OCI-LY7 (cell line): ENCODE data around the gene CTNND2. TPM values are rescaled to one million over a fixed set of nuclear protein-coding genes. Genes with fewer than 3 reads are reported as not detected.

Experiments used
- BruUV-seq: library from RNA; stranded (reverse); fragments of 400-500 nt; replicated peaks from 2 replicates; lab custom pipeline; 2021; lab: Mats Ljungman, UMichigan
- CTCF ChIA-PET: fragments of 300-600 bp; sonication (Branson Sonifier 250); formaldehyde crosslinking; loops from one replicate; lab custom pipeline; 2022; ENCODE audit warnings: antibody characterized with exemption; ENCODE audit not compliant: unreplicated experiment; lab: Charles Lee
- POLR2A ChIA-PET: fragments of 300-600 bp; sonication (Branson Sonifier 250); formaldehyde crosslinking; loops from one replicate; lab custom pipeline; 2022; ENCODE audit warnings: antibody characterized with exemption; lab: Charles Lee
- DNase-seq: peaks from one replicate; pipeline ENCODE4 v3.0.0-alpha.2; 2015; ENCODE audit warnings: low spot score
- H2AFZ ChIP-seq: fragments of 200-600 bp; sonication (generic), shearing (Covaris generic); 2 replicates; pipeline ENCODE4 v1.6.1; 2014; ENCODE audit warnings: mild to moderate bottlenecking, antibody characterized with exemption, low read length, moderate library complexity
- H3K27ac ChIP-seq: fragments of 200-600 bp; sonication (generic); 2 replicates; pipeline ENCODE4 v1.5.1; 2014; ENCODE audit warnings: mixed run types, low read depth, mild to moderate bottlenecking, moderate library complexity, low read length, inconsistent platforms; ENCODE audit not compliant: poor library complexity, severe bottlenecking
- H3K36me3 ChIP-seq: fragments of 200-600 bp; sonication (generic); 2 replicates; pipeline ENCODE4 v1.6.1; 2014; ENCODE audit warnings: mild to moderate bottlenecking, antibody characterized with exemption, low read length, moderate library complexity, mixed read lengths; ENCODE audit not compliant: insufficient read depth
- H3K4me1 ChIP-seq: fragments of 200-600 bp; sonication (generic); 2 replicates; pipeline ENCODE4 v1.5.1; 2014; ENCODE audit warnings: mild to moderate bottlenecking, low read length; ENCODE audit not compliant: insufficient read depth, poor library complexity, severe bottlenecking
- H3K4me2 ChIP-seq: fragments of 200-600 bp; sonication (generic); 2 replicates; pipeline ENCODE4 v1.6.1; 2014; ENCODE audit warnings: mild to moderate bottlenecking, low read length
- H3K4me3 ChIP-seq: fragments of 200-600 bp; sonication (generic); 2 replicates; pipeline ENCODE4 v1.5.1; 2014; ENCODE audit warnings: mild to moderate bottlenecking, low read depth, low read length; ENCODE audit not compliant: poor library complexity, severe bottlenecking
- H3K79me2 ChIP-seq: fragments of 200-600 bp; sonication (generic); 2 replicates; pipeline ENCODE4 v1.6.1; 2016; ENCODE audit warnings: low read depth, mild to moderate bottlenecking, low read length, moderate library complexity, mixed read lengths; ENCODE audit not compliant: insufficient read depth
- H3K9me2 ChIP-seq: fragments of 200-600 bp; sonication (generic); 2 replicates; pipeline ENCODE4 v1.6.1; 2016; ENCODE audit warnings: mild to moderate bottlenecking, low read length, mixed read lengths; ENCODE audit not compliant: insufficient read depth
- H3K9me3 ChIP-seq: fragments of 200-600 bp; sonication (generic); 2 replicates; pipeline ENCODE4 v1.6.1; 2014; ENCODE audit warnings: mild to moderate bottlenecking, mixed run types, low read length, mixed read lengths
- H4K20me1 ChIP-seq: fragments of 200-600 bp; sonication (generic); 2 replicates; pipeline ENCODE4 v1.6.1; 2014; ENCODE audit warnings: mild to moderate bottlenecking, antibody characterized with exemption, low read length, moderate library complexity, mixed read lengths; ENCODE audit not compliant: insufficient read depth
- CTCF ChIP-seq: fragments of 200-600 bp; sonication (generic); conservative IDR thresholded peaks from 2 replicates; pipeline ENCODE4 v1.5.1; 2014; ENCODE audit warnings: mild to moderate bottlenecking, antibody characterized with exemption, low read length, moderate library complexity, mixed read lengths
- EZH2phosphoT487 ChIP-seq: fragments of 200-600 bp; sonication (generic); IDR thresholded peaks from 2 replicates; pipeline ENCODE4 v1.6.1; 2018; ENCODE audit warnings: low read depth, borderline replicate concordance, mild to moderate bottlenecking, mixed run types, antibody characterized with exemption, low read length, moderate library complexity, mixed read lengths
- intact Hi-C: fragments of 100-400 bp; cut with micrococcal nuclease; formaldehyde crosslinking; loops from one replicate; pipeline ENCODE4 v1.10.0; 2022; ENCODE audit not compliant: unreplicated experiment
- total RNA-seq, 2 experiments: library from RNA; depleted of rRNA in 1 of 2; stranded (reverse); fragments of >200 nt in 1 of 2; shearing (Covaris generic) in 1 of 2; gene quantifications; 2 replicates each; pipeline ENCODE4 v1.2.3, GENCODE V29; 2014 to 2022

The CTNND2 gene
- total RNA-seq, 2 experiments from 2014 or later, result not detected

- H3K4me2 ChIP-seq, result no peak overlapping the region
- no peaks in the 10 kb centered on the region for H3K9me2 ChIP-seq
- no peaks in the 10 kb centered on the region for H4K20me1 ChIP-seq
- no peaks in the 10 kb centered on the region for H3K36me3 ChIP-seq
- ChIA-PET POLR2A (interaction anchor here (0.6 kb wide), 2 partner anchors 19 to 172 kb away, joined by 3 read pairs; no protein-coding TSS in a partner anchor), CTCF (no interaction called here)
- BruUV-seq, result no TSS peak
- no peak overlapping the region for H3K4me3 ChIP-seq
- intact Hi-C loops, result no loop called here
- no peak overlapping the region for H3K27ac ChIP-seq
- no peaks in the 10 kb centered on the region for H3K4me1 ChIP-seq
- no peak for DNase-seq
- no peaks in the 10 kb centered on the region for H3K79me2 ChIP-seq
- H3K9me3 ChIP-seq, result no peaks in the 10 kb centered on the region
- no peak overlapping the region for H2AFZ ChIP-seq
- no peak for TF ChIP-seq CTCF
- TF ChIP-seq EZH2phosphoT487, result no peak
These were observed 760.6 kb downstream of the CTNND2 start for GRCh38 chr5:11143456-11144267.

- Histone ChIP-seq H3K4me2 (no peak overlapping the region), H3K4me1 (no peaks in the 10 kb centered on the region), H3K4me3 (no peak overlapping the region), H3K9me2 (0 out of 2 replicates have a peak, but pooled peaks cover 3% of the 10 kb centered on the region), H3K9me3 (no peaks in the 10 kb centered on the region), H3K79me2 (no peaks in the 10 kb centered on the region), H2AFZ (no peak overlapping the region), H4K20me1 (no peaks in the 10 kb centered on the region), H3K27ac (no peak overlapping the region), H3K36me3 (no peaks in the 10 kb centered on the region)
- ChIA-PET POLR2A (interaction anchor here (0.6 to 1.0 kb wide), 2 partner anchors 9 to 31 kb away, joined by 3 read pairs; no protein-coding TSS in a partner anchor), CTCF (no interaction called here)
- intact Hi-C loops, result no loop called here
- no peak for TF ChIP-seq EZH2phosphoT487
- TF ChIP-seq CTCF, result no peak
- no TSS peak for BruUV-seq
- no peak for DNase-seq
These were observed 764.9 kb downstream of the CTNND2 start for GRCh38 chr5:11139217-11139865.
